Measurements from ENCODE around the gene AFDN.

Gene AFDN

GRCh38 chr6:167949121-167949684 is 122.5 kb downstream of the AFDN start:
- Histone ChIP-seq H3K4me3 (no peak overlapping the region), H3K27ac (no peak overlapping the region)
- DNase-seq (ENCODE audit: low spot score), result no peak
- no peak for TF ChIP-seq CTCF (IDR thresholded peaks at IDR 0.05)

DNA sequence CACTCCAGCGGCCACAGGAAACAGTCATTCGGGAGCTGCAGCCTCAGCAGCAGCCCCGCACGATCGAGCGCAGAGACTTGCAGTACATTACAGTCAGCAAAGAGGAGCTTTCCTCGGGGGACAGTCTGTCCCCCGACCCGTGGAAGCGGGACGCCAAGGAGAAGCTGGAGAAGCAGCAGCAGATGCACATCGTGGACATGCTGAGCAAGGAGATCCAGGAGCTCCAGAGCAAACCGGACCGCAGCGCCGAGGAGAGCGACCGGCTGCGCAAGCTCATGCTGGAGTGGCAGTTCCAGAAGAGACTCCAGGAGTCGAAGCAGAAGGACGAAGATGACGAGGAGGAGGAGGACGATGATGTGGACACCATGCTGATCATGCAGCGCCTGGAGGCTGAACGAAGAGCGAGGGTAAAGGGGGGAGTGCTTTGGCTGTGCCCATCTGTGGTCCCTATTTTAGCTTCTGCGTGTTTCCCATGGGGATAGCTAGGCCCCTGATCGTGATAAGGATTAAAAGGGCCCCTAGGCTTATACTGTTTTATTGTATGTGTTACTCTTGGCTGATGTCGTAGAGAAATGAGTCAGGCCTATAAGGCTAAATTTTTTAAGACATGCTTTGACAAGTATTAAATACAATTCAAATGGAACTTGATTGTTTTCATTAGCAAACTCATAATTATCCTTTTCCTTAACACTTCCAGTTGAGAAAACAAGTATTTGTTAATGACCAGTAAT is 125.2 kb downstream of the AFDN start:
- Histone ChIP-seq H3K4me3 (no peak overlapping the region), H3K27ac (no peak overlapping the region)
- TF ChIP-seq CTCF (IDR thresholded peaks at IDR 0.05), result no peak
- no peak for DNase-seq (ENCODE audit: low spot score)

GRCh38 chr6:167952512-167952859 is 125.8 kb downstream of the AFDN start:
- no peak for TF ChIP-seq CTCF (IDR thresholded peaks at IDR 0.05)

GRCh38 chr6:167953551-167953950 is 126.8 kb downstream of the AFDN start:
- DNase-seq (ENCODE audit: low spot score), result no peak
- no peak overlapping the region for H3K4me3 ChIP-seq
- TF ChIP-seq CTCF (IDR thresholded peaks at IDR 0.05), result no peak
- H3K27ac ChIP-seq, result no peak overlapping the region

More at GRCh38 chr6:167952512-167952859, 125.8 kb downstream of the AFDN start:
- no peak for DNase-seq (ENCODE audit: low spot score)
- no peak overlapping the region for H3K27ac ChIP-seq
- H3K4me3 ChIP-seq, result no peak overlapping the region

DNA sequence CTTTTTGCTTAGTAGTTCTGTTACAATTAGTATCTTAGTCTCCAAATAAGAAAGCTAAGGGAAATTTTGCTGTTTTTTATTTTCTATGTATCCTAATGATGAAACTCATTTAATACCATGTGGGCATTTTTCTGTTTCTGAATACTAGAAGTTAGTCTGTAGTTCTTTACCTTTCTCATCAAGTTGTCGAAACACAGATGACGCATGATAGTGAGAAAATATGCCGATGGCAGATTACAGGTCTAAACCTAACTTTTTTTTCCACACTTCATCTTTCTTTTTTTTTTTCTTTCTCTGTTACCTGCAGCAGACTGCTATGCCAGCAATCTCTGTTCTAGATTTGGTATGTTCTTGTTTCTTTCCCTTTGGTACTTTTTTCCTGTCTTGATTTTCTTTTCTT is 127.4 kb downstream of the AFDN start:
- Histone ChIP-seq H3K27ac (no peak overlapping the region), H3K4me3 (no peak overlapping the region)
- TF ChIP-seq CTCF (IDR thresholded peaks at IDR 0.05), result no peak
- DNase-seq (ENCODE audit: low spot score), result no peak

GRCh38 chr6:167956491-167956890 is 129.8 kb downstream of the AFDN start:
- Histone ChIP-seq H3K4me3 (no peak overlapping the region), H3K27ac (no peak overlapping the region)
- TF ChIP-seq CTCF (IDR thresholded peaks at IDR 0.05), result no peak
- DNase-seq (ENCODE audit: low spot score), result no peak

DNA sequence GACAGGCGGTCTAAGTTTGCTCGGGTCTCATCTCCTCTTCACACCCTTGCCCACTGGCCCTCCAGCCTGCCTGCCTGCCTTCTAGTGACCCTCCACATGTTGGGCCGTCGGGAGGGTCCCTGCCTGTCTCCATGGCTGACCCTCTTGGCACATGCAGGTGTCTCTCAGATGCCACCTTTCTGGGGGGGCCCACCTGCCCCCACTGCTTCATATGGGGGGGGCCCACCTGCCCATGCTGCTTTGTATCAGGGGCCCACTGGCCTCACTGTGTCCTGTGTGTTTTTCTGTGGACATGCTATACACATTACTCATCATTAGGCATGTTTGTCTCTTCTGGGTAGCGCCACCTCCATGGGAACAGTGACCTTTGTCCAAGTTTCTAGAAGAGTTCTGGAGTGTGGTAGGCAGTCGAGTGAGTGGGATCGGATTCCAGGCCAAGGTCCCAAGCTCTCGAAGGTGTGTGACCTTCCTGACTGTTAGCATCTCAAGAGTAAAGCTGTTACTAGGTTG is 130.3 kb downstream of the AFDN start:
- Histone ChIP-seq H3K27ac (no peak overlapping the region), H3K4me3 (no peak overlapping the region)
- no peak for DNase-seq (ENCODE audit: low spot score)
- no peak for TF ChIP-seq CTCF (IDR thresholded peaks at IDR 0.05)

All from coronary artery (tissue), 2 donors.